Measurements from ENCODE around the gene PLAA. TPM values are rescaled to one million over a fixed set of nuclear protein-coding genes. Genes with fewer than 3 reads are reported as not detected.

PLAA gene
- total RNA-seq, result 37.4 and 39.2 TPM in 2 replicates

DNA sequence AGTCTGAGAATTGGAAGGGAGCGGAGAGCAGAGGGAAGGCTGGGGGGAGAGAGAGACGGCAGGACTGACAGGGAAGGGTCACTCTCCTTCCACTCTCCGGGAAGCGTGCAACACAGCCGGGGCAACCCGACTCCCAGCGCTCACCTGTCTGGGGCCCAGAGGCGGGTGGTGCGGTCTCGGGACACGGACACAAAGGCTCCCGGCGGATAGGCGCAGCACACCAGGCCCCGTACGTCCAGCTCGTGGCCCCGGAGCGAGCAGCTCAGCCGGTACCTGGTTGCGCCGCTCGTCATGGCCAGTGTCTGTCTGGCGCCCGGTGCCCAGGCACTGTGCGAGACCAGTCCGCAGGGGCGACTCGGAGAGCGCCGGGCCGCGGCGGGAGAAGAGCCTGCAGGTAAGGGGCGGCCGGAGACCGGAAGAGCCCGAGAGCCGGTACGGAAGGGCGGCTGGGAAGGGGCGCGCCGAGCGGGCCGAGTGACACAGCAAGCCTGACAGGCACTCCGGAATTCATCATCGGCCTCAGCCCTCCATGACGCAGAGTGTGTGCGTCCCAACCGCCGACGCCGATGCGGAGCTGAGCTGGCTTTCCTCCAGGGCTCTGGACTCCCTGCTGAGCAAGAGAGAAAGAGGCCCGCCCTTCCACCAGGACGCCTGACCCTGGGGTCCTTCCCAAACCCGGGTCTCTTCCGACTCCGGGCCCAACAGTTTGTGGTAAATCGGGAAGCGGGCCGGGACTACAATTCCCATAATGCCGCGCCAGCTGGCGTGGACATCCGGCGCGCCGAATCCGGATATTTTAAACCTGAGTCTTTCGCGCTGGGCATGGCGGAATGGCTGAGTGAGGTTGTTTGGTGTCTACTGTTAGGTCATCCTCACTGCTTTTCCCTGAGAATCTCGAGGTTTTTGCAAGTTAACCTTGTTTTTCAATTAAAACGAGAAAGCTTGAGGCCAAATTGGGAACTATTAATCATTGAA lies at the start of gene PLAA:
PLAA (minus strand) TSS at position 490 of the 975 bp plus-strand sequence; CDS start at position 293, 197 bp downstream.

DNA sequence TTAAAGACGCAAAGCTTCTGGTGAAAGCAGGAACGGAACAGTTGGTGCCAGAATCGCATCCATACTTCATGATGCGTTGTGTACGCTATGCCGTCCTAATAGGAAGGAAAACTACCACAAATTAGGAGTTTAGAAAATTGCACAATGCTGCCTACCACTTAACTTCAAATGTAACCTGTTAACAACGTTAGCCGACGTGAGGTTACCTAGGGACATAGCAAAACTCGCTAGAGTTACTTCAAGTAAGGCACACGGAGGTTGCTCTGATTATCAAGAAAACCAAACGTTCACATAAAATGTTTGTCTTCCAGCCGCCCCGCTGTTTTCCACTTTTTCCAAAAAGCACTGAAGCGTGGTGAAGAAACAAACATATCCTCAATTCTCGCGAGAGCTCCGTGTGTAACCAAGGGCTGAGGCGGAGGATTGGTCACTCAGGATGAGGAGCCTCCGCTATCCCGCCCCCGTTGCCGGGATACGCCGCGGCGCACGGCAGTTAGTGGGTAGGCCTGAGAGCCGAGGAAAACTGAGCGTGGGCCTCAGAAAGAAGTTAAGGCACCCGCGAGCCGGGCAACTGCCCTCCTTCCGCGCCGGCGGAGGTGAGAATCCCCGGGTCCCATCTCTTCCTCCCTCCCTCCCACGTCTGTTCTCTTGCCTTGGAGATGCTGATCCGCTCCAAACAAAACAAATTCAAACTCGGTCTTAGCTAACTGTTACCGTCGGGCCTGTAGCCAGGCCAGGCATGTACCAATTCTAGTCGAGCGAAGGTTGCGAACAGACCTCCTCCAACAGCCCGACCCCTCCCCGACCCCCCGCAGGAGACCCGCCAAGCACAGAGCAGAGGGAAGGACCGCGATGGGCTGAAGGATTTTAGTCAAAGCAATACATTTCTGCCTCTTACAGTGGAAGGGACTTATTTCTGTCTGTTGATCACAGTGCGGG lies 9.1 kb upstream of the PLAA start, which contains the start of gene IFT74:
IFT74 (plus strand) TSS at position 492 of the 939 bp plus-strand sequence. CDS start 5,556 bp downstream, outside the sequence.

DNA sequence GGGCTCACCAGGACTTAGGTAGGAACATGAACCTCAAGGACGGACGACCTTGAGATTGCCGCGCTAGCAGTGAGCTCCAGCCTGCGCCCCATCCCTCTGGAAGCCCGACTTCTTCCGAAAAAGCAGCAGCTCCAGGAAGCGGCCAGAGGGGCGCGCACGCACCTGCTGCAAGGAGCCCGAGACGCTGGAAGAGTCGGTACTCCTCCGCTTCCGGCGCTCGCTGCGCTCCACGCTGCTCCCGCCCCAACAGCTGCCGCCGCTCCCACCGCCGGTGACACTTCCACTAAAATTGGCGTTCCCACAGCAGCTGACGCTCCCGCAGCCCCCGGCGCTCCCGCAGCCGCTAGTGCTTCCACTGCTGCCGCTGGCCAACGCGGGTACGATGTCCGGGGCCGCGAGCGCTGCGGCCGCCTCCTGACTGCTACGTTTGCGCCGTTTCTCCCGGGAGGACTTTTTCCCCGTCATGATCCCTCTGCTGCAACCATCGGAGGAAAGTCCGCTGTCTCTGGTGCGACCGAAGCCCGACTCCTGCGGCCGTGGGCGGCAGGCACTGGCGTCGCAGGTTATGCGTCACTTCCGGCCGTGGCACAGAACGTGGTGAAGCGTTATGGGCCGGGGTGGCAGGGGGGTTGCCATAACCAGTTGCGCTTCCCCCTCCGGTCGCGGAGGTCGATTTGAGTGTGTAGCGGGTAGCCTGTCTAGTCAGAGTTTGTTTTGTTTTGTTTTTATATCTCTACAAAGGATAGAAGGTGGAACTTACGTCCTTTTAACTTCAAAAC lies 54.6 kb downstream of the PLAA start, which contains the start of gene CAAP1:
CAAP1 (minus strand) TSS at position 552 of the 779 bp plus-strand sequence; CDS start at position 465, 87 bp downstream.

Other genes with a start within 250 kb of the PLAA start
- 19.3 and 24.1 TPM in 2 replicates for gene CAAP1, start 54.4 kb downstream of the PLAA start, total RNA-seq
- gene IFT74, start 9.2 kb upstream of the PLAA start, total RNA-seq, result 16.0 and 17.0 TPM in 2 replicates
- not detected in 2 replicates for gene LRRC19, start 58.4 kb upstream of the PLAA start, total RNA-seq
- gene TEK, start 162.0 kb upstream of the PLAA start, total RNA-seq, result 2.1 and 3.4 TPM in 2 replicates

Data from aortic smooth muscle cell (primary cell).